ENCODE measurements around the gene BTG3.

Gene BTG3

DNA sequence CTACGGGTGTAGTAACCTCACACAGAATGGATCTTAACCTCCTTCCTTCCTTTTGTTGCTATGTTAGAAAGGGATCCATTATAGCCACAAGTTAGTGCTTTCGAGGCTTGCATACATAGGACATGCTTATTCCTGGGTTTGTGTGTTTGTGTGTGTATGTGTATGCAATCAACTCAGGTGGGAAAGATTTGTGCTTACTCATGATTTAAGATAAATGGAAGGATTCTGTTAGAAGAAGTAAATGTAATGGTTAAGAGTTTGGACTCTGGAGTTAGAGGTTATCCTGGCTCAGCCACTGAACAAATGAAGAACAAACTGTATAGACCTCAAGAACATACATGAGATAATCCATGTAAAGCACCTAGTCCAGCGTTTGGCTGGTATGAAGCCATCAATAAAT, 28.8 kb downstream of the BTG3 start:
- no peak for DNase-seq

- DNase-seq, result no peak
Observed at GRCh38 chr21:17580319-17580718, 32.4 kb downstream of the BTG3 start.

DNA sequence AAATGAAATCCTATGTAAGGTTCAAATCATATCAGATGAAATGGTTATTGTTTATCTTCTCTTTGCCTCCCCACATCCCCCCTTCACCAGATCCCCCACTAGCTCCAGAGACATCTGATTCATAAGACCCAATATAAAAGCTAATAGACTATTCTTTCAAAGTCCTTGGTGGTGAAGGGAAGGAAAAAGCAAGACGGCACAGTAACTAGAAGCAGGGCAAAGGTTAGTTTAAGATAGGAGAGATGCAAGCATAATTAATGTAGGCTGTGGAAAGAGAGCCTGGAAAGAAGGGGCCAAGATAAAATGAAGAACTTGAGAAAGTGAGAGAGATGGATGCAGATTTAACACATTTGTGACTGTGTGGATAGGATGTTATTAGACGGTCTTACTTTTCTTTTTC, 33.8 kb downstream of the BTG3 start:
- DNase-seq, result no peak

GRCh38 chr21:17578162-17578561, 34.5 kb downstream of the BTG3 start:
- no peak for DNase-seq

GRCh38 chr21:17577701-17578100, 35.0 kb downstream of the BTG3 start:
- no peak for DNase-seq

DNA sequence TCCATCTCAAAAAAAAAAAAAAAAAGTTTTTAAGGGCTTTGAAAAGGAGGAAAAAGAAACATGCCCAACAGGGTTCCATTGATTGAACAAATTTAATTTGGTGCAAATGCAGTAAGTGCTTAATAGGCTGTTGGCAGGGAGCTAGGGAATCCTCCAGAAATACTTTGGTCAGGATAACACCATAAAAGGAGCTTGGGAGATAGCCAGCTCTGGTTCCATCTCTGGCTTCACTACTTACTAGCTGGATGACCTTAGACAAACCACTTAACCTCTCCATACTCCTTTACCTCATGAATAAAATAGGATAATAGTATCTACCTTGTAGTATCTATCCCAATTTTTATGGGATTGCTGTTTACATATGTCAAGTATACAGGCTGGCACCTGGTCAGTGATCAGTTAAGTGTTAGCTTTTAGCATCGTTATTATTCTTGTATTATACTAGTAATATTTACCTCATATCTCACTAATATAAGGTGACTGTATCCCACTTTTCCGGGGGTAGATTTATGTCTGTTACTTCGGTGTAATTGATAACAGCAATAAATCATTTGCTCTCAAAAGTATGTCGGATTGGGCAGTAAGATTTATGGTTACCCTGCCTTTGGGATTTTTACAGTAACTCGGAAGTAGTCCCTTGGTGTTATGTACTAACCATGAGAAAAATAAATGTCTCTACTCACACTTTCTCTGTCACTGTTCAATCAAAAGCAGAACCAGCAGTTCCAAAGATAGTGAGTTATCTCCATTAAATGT, 36.4 kb downstream of the BTG3 start:
- no peak for DNase-seq

- DNase-seq, result no peak
Observed at GRCh38 chr21:17575076-17575475, 37.6 kb downstream of the BTG3 start.

GRCh38 chr21:17572431-17572830, 40.3 kb downstream of the BTG3 start:
- DNase-seq, result no peak

DNA sequence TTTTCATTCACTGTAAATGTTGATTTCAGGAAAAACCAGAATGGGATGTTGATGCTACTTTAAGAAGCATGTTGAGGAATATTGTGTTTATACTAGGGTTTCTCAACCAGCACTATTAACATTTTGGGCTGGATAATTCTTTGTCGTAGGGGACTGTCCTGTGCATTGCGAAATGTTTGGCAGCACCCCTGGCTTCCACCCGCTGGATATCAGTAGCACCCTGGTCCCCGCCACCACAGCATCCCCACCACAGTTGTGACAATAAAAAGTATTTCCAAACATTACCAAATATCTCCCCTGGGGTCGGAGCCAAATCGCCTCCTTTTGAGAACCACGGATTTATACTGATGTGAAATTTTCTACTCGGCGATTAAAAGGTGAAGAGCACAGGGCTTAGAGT, 41.9 kb downstream of the BTG3 start:
- no peak for DNase-seq

DNA sequence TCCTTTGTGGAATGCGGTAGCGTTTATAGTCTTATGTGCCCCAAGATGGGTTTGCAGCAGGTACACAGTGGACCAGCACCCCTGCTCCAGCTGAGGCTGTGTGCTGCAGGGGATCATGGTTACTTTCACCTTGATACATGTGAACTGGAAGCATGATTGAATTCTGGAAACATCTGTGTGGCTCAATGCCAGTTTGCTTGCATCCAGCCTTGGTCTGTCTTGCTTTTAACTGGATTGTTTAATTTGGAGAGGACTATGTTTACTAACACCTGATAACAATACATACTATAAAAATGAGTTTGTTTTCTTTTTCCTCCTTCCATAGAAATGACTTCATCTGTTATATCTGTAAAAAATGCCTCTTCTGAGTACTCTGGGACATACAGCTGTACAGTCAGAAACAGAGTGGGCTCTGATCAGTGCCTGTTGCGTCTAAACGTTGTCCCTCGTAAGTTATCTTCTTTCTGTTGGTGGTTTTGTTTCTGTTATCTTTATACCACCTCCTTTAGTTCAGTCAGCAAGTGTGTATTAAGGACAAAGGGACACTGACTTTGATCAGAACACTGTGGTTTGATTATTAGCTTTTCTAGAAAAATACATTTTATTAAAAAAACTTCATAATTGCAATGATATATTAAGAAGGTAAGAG, 52.2 kb downstream of the BTG3 start:
- DNase-seq, result no peak

- no peak for DNase-seq
Observed at GRCh38 chr21:17554679-17555465, 57.8 kb downstream of the BTG3 start.

DNA sequence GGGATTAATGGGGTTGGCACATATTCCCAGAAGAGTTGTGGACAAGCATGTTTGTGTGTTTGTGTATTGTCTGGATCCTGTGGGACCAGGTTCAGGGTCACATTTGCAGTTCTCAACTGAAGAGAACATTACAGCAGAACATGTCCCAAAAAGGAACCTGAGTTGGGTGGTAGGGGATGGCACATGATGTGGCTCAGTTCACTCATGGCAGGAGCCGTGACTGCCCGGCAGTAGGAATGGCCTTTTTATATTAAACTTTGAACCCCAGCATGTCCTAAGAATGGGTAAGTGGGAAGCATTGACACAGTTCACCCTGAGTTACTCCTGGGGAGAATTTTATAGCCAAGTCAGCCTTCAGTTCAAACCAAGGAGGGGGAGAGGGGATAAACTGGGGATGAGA, 58.6 kb downstream of the BTG3 start:
- DNase-seq, result no peak

GRCh38 chr21:17552410-17552809, 60.3 kb downstream of the BTG3 start:
- DNase-seq, result no peak

DNA sequence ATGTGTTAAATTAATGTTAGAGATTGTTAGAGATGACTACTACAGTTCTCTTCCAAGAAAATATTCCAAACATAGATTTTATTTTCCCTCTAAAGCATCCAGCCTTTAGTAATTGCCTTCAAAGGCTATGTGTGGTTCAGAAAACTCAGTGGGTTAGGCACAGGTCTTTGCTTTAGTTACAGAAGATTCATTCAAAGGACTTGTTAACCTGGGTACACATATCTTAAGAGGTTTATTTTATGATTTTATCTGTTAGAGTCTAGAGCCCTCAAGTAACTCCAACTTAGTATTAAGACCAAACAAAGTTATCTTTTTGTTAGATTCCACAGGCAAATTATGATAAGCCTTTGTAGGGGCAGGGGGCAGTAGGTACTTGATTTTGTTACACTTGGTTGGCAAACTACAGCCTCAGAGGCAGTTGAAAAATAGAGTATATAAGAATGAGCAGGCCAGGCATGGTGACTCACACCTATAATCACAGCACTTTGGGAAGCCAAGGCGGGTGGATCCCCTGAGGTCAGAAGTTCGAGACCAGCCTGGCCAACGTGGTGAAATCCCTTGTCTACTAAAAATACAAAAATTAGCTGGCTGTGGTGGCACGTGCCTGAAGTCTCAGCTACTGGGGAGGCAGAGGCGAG, 61.9 kb downstream of the BTG3 start:
- DNase-seq, result no peak

GRCh38 chr21:17548262-17548661, 64.4 kb downstream of the BTG3 start:
- DNase-seq, result no peak

- DNase-seq, result no peak
Observed at GRCh38 chr21:17545007-17545406, 67.7 kb downstream of the BTG3 start.

Measured in SIG-M5 (cell line).